Uterine smooth muscle cell (primary cell): ENCODE results near the gene ARG1. TPM values are rescaled to one million over a fixed set of nuclear protein-coding genes. Genes with fewer than 3 reads are reported as not detected.

ENCODE experiments used
- total RNA-seq: library from RNA; depleted of rRNA; stranded (reverse); fragments of >200 nt; gene quantifications from 2 replicates; pipeline ENCODE4 v1.2.3, GENCODE V29; 2014

Gene ARG1
- not detected in 2 replicates for total RNA-seq

GRCh38 chr6:131572686-131573415, at the start of gene ARG1:
TSS of gene ARG1 (plus strand) at chr6:131573226. CDS start at chr6:131573283, 57 bp downstream.

DNA sequence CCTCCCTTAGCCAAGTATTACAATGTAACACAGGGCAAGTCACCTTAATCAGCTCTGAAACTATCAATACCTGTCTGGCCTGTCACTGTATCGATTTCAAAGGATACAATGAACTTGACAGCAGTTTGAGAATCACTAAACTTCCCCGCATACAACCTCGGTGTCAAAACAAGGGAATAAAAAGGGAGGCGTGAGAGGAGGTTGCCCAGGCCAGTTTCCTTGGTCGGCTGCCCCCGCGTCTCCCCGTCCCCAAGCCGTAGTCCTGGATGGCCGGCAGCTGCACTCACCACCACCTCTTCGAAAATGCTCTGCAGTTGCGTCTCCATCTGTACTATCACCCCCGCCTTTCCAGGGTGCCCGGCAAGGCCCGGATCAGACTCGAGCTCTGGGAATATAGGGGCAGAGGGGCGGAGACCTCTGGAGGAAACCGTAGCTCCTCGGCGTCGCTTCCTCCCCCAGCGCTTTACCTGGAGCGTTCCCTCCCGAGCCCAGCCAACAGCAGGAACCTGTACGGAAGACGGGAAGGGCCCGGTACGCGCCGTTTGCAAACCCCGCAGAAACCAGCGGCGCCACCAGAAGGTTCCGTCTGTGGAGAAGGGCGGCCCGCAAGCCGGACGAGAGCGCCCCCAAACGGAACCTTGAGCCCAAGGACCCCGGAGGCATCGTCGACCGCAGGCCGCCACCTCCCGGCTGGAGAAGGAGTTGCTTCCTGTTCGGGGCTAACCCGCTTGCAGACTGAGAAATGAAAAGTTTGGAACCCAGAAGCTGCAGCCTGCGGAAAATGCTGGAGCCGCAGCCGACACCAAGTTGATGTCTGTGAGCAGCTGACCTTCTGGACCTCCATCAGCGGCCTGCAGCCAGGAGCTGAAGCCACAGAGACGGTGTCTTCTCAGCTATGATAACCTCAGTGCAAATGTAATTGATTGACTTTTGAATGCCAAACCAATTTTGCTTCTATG, 55.0 kb downstream of the ARG1 start, which contains the start of gene MED23:
Gene MED23, minus strand, starts transcription at position 519 of the 959 bp plus-strand sequence. Its CDS starts 193 bp downstream, at position 326.

Other genes starting within 250 kb of the ARG1 start
- gene MED23, start 55.0 kb downstream of the ARG1 start, total RNA-seq = 28.2 and 36.2 TPM in 2 replicates
- gene ENPP3, start 64.1 kb downstream of the ARG1 start, total RNA-seq = under 0.01 and 0.22 TPM in 2 replicates
- gene OR2A4, start 128.2 kb downstream of the ARG1 start, total RNA-seq = 0.12 TPM in 1 of 2 replicates, not detected in the other
- not detected in 2 replicates for gene CTAGE9, start 137.8 kb downstream of the ARG1 start, total RNA-seq
- 17.4 and 31.9 TPM in 2 replicates for gene ENPP1, start 234.8 kb downstream of the ARG1 start, total RNA-seq